HepG2 (cell line): Measurements from ENCODE around the gene IKZF3. TPM values are rescaled to one million over a fixed set of nuclear protein-coding genes. Genes with fewer than 3 reads are reported as not detected.

Source experiments
- ARNT2 ChIP-seq: sonication (generic); formaldehyde crosslinking; IDR thresholded peaks from 2 replicates; pipeline ENCODE4 v1.8.0; 2022; ENCODE audit warnings: mild to moderate bottlenecking, low read depth, missing genetic modification reagents, moderate library complexity
- ASH2L ChIP-seq: fragments of 300-600, 200-600 bp; sonication (generic); IDR thresholded peaks from 2 replicates; pipeline ENCODE4 v1.7.0; 2017; ENCODE audit warnings: low read depth, mild to moderate bottlenecking, moderate library complexity, mixed read lengths, low read length; ENCODE audit not compliant: insufficient read length
- GATAD2A ChIP-seq: IDR thresholded peaks from 2 replicates; pipeline ENCODE4 v1.6.1; 2016
- GLI4 ChIP-seq: sonication (generic); formaldehyde crosslinking; IDR thresholded peaks from 2 replicates; pipeline ENCODE4 v1.5.1; 2020; ENCODE audit warnings: missing genetic modification reagents, mild to moderate bottlenecking, moderate library complexity, borderline replicate concordance
- KAT8 ChIP-seq: IDR thresholded peaks from 2 replicates; pipeline ENCODE4 v1.6.1; 2016; ENCODE audit warnings: missing genetic modification reagents, missing compliant biosample characterization
- KLF13 ChIP-seq: sonication (generic); formaldehyde crosslinking; IDR thresholded peaks from 2 replicates; pipeline ENCODE4 v1.4.0; 2020; ENCODE audit warnings: mild to moderate bottlenecking, missing genetic modification reagents
- MLX ChIP-seq: IDR thresholded peaks from 2 replicates; pipeline ENCODE4 v1.6.1; 2016
- NCOA2 ChIP-seq: sonication (generic); formaldehyde crosslinking; IDR thresholded peaks from 2 replicates; pipeline ENCODE4 v1.8.0; 2022; ENCODE audit warnings: inconsistent platforms
- PRDM10 ChIP-seq: sonication (generic); formaldehyde crosslinking; IDR thresholded peaks from 2 replicates; pipeline ENCODE4 v1.4.0; 2020; ENCODE audit warnings: low read depth, missing genetic modification reagents
- RBFOX2 ChIP-seq: fragments of 200-400 bp; formaldehyde crosslinking; IDR thresholded peaks from 2 replicates; pipeline ENCODE4 v1.6.1; 2017; ENCODE audit warnings: low read depth, mild to moderate bottlenecking, low read length
- SALL1 ChIP-seq: sonication (generic); formaldehyde crosslinking; IDR thresholded peaks from 2 replicates; pipeline ENCODE4 v1.8.0; 2022; ENCODE audit warnings: mild to moderate bottlenecking, missing genetic modification reagents
- SOX6 ChIP-seq, 2 experiments: fragments of 450-650 bp in 1 of 2; sonication (generic) in 1 of 2; formaldehyde crosslinking in 1 of 2; IDR thresholded peaks; 2 replicates each; pipeline versions ENCODE4 v1.4.0 to v1.6.1; 2017 to 2020; ENCODE audit warnings: antibody characterized with exemption in 1 of 2, mild to moderate bottlenecking in 1 of 2, missing genetic modification reagents in 1 of 2
- ZBTB42 ChIP-seq: sonication (generic); formaldehyde crosslinking; IDR thresholded peaks from 2 replicates; pipeline ENCODE4 v1.5.0; 2020; ENCODE audit warnings: mild to moderate bottlenecking, missing genetic modification reagents
- ZFYVE20 ChIP-seq: sonication (generic); formaldehyde crosslinking; IDR thresholded peaks from 2 replicates; pipeline ENCODE4 v1.8.0; 2023; ENCODE audit warnings: low read depth, mild to moderate bottlenecking, moderate library complexity, missing genetic modification reagents, borderline replicate concordance
- ZMYM2 ChIP-seq: sonication (generic); formaldehyde crosslinking; IDR thresholded peaks from 2 replicates; pipeline ENCODE4 v1.8.0; 2022; ENCODE audit warnings: mild to moderate bottlenecking, missing genetic modification reagents
- ZNF33A ChIP-seq: sonication (generic); formaldehyde crosslinking; IDR thresholded peaks from 2 replicates; pipeline ENCODE4 v1.5.1; 2020; ENCODE audit warnings: missing genetic modification reagents, mild to moderate bottlenecking, moderate library complexity, borderline replicate concordance
- ZNF460 ChIP-seq: sonication (generic); formaldehyde crosslinking; IDR thresholded peaks from 2 replicates; pipeline ENCODE4 v1.5.1; 2020; ENCODE audit warnings: missing genetic modification reagents, mild to moderate bottlenecking, borderline replicate concordance
- ZNF598 ChIP-seq: sonication (generic); formaldehyde crosslinking; IDR thresholded peaks from 2 replicates; pipeline ENCODE4 v1.5.1; 2020; ENCODE audit warnings: mild to moderate bottlenecking, missing genetic modification reagents, borderline replicate concordance
- polyA plus RNA-seq, 8 experiments: library from polyadenylated mRNA; depleted of rRNA in 3 of 8; stranded (reverse) in 7 of 8; unstranded in 1 of 8; fragments of >200 nt; fragmentation: Illumina TruSeq in 4 of 8; extraction: Trizol in 4 of 8; gene quantifications; 2 replicates each; pipeline versions ENCODE4 v1.2.1 to v1.2.3, GENCODE V29; 2011 to 2016; ENCODE audit warnings: low read depth in 4 of 8, missing spikeins in 1 of 8, mixed read lengths in 1 of 8; ENCODE audit not compliant: insufficient read depth in 1 of 8
- total RNA-seq, 5 experiments: library from RNA; depleted of rRNA; stranded (reverse); fragments of >200 nt; fragmentation: Illumina TruSeq; extraction: Trizol; gene quantifications; 2 replicates each; pipeline ENCODE4 v1.2.3, GENCODE V29; 2016; ENCODE audit warnings: low read depth in 1 of 5
- TF ChIP-seq, protein P1 (sequence below): sonication (generic); formaldehyde crosslinking; IDR thresholded peaks from 2 replicates; pipeline ENCODE4 v1.5.1; 2020; ENCODE audit warnings: missing genetic modification reagents, mild to moderate bottlenecking, borderline replicate concordance
- TF ChIP-seq, protein P2 (sequence below): sonication (generic); formaldehyde crosslinking; conservative IDR thresholded peaks from 2 replicates; pipeline ENCODE4 v1.8.0; 2022; ENCODE audit warnings: mild to moderate bottlenecking, moderate library complexity, missing genetic modification reagents

Gene IKZF3
- total and polyA plus RNA-seq, 2 of the 13 experiments (the other 11 are each of a cell fraction or from before 2014, with no cell fraction given), result not detected

DNA sequence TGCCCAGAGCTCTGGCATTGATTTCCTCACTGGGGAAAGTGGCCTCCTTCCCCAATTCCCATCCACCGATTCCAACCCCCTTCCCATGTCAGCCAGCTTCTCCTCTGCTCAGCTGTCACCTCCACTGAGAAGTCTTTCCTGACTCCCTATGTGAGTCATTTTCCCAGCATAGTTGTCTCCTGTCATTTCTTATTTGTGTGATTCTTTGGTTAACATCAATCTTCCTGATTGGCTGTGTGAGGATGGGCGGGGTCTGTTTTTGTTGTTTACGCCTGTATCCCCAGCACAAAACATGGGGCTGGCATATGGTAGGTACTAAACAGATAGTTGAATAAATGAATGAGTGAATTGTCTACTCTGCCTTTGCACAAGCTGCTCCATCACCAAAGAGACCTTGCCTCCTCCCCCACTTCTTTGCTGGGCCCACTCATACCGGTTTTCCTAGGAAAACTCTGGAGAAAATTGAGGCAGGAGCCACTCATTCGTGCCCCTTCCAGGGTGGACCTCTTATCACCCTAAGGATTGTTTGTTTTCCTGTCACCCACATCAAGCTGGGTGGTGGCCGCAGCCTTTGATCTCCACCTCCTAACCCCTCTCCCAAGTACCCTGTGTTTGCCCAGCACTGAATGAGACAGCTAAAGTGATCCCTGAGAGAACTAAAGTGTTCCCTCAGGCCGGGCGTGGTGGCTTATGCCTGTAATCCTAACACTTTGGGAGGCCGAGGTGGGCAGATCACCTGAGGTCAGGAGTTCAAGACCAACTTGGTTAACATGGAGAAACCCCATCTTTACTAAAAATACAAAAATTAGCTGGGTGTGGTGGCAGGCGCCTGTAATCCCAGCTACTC lies 127.6 kb downstream of the IKZF3 start (continued):
- TF ChIP-seq PRDM10, result peak; percentile 82
- peak; percentile 71; the same call in 1 of the 2 replicates for TF ChIP-seq ARNT2 (CRISPR knock-in tag)
- TF ChIP-seq ZNF460 (CRISPR knock-in tag), result no peak; the same call in 1 of the 2 replicates
- TF ChIP-seq ZFYVE20 (CRISPR knock-in tag), result no peak
- no peak for TF ChIP-seq ZNF598 (CRISPR knock-in tag)
- no peak; the same call in 1 of the 2 replicates for TF ChIP-seq ZNF33A (CRISPR knock-in tag)
- TF ChIP-seq GATAD2A (CRISPR knock-in tag), result peak; percentile 94
- no peak for TF ChIP-seq GLI4 (CRISPR knock-in tag)
- no peak for TF ChIP-seq ZBTB42 (CRISPR knock-in tag)
- no peak for TF ChIP-seq ZMYM2 (CRISPR knock-in tag)
- TF ChIP-seq ASH2L, result peak; percentile 31
- TF ChIP-seq KAT8, result peak; percentile 50
- peak; percentile 70 for TF ChIP-seq SALL1 (CRISPR knock-in tag)
- peak; percentile 78 for TF ChIP-seq NCOA2 (CRISPR knock-in tag)
- TF ChIP-seq, protein P1, sequence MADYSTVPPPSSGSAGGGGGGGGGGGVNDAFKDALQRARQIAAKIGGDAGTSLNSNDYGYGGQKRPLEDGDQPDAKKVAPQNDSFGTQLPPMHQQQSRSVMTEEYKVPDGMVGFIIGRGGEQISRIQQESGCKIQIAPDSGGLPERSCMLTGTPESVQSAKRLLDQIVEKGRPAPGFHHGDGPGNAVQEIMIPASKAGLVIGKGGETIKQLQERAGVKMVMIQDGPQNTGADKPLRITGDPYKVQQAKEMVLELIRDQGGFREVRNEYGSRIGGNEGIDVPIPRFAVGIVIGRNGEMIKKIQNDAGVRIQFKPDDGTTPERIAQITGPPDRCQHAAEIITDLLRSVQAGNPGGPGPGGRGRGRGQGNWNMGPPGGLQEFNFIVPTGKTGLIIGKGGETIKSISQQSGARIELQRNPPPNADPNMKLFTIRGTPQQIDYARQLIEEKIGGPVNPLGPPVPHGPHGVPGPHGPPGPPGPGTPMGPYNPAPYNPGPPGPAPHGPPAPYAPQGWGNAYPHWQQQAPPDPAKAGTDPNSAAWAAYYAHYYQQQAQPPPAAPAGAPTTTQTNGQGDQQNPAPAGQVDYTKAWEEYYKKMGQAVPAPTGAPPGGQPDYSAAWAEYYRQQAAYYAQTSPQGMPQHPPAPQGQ (CRISPR knock-in tag), result 0 out of 2 replicates have a peak, but pooled peaks have one; percentile 63
- TF ChIP-seq RBFOX2, result no peak
- TF ChIP-seq MLX (CRISPR knock-in tag), result peak; percentile 60; the same call in 1 of the 2 replicates
- TF ChIP-seq SOX6 (IDR thresholded peaks at IDR 0.05), result no peak
- peak; percentile 75 for TF ChIP-seq SOX6 (CRISPR knock-in tag; IDR thresholded peaks at IDR 0.05)
- no peak for TF ChIP-seq KLF13 (CRISPR knock-in tag)
- TF ChIP-seq, protein P2, sequence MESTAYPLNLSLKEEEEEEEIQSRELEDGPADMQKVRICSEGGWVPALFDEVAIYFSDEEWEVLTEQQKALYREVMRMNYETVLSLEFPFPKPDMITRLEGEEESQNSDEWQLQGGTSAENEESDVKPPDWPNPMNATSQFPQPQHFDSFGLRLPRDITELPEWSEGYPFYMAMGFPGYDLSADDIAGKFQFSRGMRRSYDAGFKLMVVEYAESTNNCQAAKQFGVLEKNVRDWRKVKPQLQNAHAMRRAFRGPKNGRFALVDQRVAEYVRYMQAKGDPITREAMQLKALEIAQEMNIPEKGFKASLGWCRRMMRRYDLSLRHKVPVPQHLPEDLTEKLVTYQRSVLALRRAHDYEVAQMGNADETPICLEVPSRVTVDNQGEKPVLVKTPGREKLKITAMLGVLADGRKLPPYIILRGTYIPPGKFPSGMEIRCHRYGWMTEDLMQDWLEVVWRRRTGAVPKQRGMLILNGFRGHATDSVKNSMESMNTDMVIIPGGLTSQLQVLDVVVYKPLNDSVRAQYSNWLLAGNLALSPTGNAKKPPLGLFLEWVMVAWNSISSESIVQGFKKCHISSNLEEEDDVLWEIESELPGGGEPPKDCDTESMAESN (CRISPR knock-in tag), result peak; percentile 39; the same call in 1 of the 2 replicates
